ENCODE data around the gene CFAP46.

The CFAP46 gene

GRCh38 chr10:132980426-132981172 is 38.2 kb upstream of the CFAP46 start:
- intact Hi-C loops (cut with DNase I), result no loop called here
- DNase-seq, result peak in 5 of 10 donors; percentile 4 to 73 (median 50)

DNA sequence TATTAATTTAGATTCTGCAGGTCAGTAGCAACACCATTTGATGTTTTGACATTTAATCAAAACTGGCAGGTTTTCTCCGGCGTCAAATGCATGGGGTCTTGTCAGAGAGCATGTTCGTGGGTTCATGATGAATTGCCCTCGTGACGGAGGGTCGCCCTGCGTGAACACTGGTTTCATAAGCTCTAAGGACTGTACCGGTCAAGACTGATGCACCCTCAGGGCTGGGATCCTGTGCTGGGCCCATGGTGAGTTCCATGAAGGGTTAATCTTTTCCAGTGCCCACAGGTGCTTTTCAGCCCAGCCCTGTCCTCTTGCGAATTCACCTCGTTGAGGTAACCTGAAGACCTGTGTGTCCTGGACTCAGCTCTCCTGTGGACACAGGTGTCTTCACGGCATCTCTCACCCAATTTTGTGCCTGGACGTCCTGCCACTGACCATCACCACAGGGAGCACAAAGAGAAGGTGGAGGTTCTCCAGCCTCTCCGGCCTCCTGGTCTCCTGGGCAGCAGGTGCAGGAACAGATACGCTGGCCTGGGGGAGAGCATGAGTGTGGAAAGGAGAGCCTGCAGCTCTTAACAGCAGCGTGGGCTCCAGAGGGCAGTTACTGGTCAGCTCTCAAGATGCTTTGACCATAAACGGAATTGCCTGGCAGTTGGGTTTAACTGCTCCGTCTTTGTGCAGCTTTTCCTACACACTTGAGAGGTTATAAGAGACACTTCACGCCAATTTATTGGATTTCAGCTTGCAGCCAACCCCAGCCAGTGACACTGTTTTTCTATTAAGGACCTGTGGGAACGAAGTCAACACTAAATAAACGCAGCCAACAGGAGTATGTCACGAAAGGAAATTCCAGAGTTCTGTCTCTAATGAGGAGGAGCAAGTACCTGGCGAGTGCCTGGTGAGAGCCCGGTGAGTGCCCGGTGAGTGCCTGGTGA is 37.4 kb upstream of the CFAP46 start:
- DNase-seq, result peak in 4 of 10 donors; percentile 19 to 39 (median 32)
- intact Hi-C loops (cut with DNase I), result no loop called here

- intact Hi-C loops (cut with DNase I), result no loop called here
- DNase-seq, result peak in 3 of 10 donors; percentile 7 to 47 (median 11)
Observed at GRCh38 chr10:132978542-132978941, 36.2 kb upstream of the CFAP46 start.

- intact Hi-C loops (cut with DNase I), result no loop called here
- DNase-seq, result peak in 4 of 10 donors; percentile 2 to 64 (median 56)
Observed at GRCh38 chr10:132977807-132978206, 35.4 kb upstream of the CFAP46 start.

GRCh38 chr10:132977076-132977475 is 34.7 kb upstream of the CFAP46 start:
- intact Hi-C loops (cut with DNase I), result no loop called here
- DNase-seq, result peak in 5 of 10 donors; percentile 2 to 78 (median 35)

DNA sequence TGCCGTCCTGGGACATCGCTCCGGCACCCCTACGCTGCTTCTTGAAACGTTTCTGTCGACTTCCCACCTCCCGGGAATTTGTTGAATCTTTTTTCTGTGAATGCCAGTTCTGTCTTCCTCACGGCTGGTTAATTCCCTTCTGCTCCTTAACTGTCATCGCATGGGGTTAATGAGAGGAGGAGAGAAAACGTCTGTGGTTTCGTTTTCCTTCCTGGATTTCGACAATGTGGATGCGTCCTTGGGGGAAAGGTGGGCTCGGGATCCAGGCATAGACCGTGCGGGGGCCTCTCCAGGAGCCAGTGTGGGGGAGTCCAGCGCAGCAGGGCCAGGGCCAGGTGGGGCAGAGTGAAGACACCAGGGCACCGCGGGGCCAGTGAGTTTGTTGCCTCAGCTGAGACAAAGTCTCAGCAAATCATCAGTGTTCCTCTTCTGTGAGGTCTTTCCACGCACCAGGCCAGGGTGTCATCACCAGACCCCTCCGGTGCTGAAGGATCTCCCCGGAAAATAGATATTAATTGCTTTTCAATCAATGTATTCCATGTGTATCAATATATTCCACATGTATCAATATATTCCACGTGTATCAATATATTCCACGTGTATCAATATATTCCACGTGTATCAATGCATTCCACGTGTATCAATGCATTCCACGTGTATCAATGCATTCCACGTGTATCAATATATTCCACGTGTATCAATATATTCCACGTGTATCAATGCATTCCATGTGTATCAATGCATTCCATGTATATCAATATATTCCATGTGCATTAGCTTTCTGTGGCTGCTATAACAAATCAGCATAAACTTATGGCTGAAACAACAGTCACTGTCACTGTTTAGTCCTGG is 33.7 kb upstream of the CFAP46 start:
- intact Hi-C loops (cut with DNase I), result no loop called here
- DNase-seq, result peak in 3 of 10 donors; percentile 2 to 79 (median 60)

DNA sequence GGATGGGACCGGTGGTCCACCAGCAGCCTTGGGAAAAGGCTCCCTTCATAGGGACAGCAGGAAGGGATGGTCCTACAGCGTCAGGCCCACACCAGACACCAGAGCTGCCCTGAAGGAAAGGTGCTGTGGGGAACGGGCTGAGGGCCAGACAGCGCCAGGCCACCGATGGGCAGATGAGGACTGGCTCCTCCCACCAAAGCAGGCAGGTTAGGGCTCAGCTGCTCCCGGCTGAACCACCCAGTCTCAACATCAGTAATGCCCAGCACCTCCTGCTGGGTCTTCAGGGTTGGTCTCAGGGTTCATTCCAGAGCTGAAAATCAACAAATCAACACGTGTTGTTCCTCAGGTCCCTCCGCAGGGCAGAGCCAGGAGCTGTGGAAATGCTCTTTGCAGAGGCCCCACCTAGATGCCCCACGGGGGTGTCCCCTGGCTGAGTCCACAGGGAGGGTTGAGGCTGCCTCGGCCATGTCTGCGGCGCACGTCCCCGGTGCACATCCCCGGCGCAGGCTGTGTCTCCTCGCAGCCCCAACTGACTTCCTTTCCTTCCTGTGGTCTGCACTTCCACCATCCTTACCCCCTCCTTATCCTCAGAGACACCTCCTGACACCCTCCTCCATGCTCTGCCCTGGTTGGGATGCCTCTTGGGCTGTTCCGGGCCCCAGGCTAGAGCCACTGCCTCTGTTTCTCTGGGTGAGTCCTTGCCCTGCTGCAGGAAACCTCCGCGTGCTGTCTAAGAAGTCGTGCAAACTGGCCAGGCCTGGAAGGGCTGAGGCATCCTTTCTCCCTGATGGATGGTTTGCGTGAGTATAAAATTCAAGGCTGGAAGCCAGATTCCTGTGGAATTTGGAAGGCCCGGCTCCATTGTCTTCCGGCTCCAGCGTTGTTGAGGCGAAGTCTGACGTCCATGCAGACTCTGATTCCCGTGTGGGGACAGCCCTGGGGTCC is 32.8 kb upstream of the CFAP46 start:
- intact Hi-C loops (cut with DNase I), result no loop called here
- DNase-seq, result peak in 4 of 10 donors; percentile 1 to 78 (median 38)

DNA sequence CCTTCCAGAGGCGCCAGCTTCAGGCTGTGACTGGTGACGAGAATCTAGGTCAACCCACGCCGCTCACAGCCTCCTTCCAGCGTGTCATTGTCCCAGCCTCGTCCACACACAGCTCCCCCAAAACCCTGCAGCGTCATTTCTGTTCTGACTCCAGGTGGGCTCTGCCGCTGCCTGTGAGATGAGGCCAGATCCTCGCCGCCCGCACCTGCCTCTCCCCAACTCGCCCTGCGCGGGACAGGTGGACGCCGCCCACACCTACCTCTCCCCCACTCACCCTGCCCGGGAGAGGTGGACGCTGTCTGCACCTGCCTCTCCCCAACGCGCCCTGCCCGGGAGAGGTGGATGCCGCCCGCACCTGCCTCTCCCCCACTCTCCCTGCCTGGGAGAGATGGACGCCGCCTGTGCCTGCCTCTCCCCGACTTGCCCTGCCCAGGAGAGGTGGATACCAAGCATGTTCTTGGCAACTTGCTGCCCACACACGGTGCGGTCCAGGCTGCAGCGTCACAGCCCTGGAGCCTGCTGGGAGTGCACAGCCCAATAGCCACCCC is 32.0 kb upstream of the CFAP46 start:
- DNase-seq, result peak in 6 of 10 donors; percentile 22 to 91 (median 77)
- intact Hi-C loops (cut with DNase I), result no loop called here

DNA sequence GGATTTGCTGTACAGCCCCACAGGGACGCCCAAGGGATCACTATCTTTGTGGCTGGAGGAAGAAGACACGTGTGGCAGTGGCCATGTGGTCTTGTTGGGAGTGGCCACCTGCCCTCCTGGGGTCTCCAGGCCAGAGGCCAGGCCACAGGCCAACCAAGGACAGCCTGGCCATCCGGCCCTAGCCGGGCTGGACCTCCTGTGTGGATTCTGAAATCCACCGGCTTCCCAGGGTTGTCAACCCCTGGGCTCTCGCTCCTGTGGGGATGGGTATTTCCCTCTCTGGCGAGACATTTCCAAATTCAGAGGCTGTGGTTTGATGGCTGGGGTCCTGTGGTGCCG is 31.5 kb upstream of the CFAP46 start:
- intact Hi-C loops (cut with DNase I), result no loop called here
- DNase-seq, result peak in 2 of 10 donors; percentile 5 to 58

DNA sequence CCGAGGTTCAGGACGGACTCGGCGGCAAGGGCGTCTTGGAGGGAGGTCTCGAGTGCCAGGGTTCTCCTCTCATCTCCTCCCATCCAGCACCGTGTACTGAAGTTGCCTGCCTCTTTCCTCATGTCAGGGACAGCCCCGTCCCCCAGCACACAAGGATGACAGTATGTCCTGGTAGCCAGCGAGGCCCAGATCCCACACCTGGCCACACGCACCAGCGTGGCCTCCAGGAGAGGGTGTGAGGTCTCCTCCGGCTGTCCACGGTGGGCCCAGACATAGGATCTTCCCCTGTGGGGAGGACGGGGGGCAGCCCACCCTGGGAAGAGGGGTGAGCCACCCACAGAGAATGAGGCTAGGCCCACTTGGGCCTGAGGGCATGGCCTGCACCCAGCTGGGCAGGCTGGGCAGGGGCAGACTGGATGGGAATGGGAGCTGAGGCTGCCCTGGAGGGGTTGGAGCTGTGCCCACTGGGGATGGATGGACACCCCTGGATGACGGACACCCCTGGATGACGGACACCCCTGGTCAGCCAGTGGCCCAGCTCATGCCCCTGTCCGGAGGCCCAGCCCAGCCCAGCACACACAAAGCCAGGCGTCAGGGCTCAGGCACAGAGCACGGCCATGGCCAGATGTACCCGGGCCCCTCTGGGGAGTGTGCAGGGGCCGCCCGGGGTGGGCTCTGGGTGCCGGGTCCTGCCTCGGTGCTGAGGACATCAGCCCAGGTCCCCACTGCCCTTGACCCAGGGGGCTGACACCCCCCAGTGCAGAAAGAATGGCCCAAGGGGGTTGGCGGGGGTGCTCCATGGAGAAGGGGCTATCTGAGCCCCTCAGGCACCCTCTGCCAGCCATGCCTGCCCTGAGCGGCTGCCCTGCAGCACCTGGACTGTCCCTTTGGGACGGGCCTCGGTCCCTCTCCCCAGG is 30.9 kb upstream of the CFAP46 start:
- DNase-seq, result peak in 5 of 10 donors; percentile 5 to 77 (median 51)
- intact Hi-C loops (cut with DNase I), result no loop called here

DNA sequence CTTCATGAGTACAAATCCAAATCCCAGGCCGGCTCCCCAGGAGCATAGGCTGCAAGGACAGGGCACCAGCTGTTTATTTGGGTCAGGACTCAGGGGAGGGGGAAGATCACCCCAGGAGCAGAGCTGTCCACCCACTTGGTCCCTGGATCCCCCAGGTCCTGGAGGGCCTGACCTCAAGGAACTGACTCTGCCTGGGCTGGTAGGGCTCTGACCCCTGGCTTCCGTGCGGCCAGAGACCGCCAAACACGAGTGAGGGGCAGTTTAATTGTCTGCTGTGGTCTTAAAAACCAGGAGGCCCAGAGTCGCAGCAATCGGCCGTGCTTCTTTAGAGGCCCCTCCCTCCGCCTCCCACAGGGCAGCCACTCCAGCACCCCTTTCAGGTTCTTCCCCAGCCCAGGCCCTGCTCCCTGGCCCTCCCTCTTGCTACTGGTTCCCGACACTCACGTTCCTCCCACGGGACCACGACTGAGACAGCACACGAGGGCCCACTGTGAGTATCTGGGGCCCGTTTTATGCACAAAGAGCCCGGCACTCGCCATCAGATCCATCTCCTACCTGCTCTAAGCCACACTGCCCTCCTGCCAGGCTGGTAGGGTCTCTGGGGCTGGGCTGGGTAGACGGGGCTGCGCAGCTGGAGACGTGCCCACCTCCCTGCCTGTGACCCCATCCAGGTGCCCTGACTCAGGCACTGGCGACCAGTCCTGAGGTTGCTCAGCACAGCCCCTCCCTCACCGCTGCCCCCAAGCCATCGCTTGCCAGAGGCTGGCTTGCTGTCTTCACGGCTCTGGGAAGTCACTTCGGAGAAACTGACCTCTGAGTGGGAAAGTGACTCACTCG is 30.0 kb upstream of the CFAP46 start:
- peak in 3 of 10 donors; percentile 2 to 63 (median 52) for DNase-seq
- intact Hi-C loops (cut with DNase I), result no loop called here

GRCh38 chr10:132971448-132972148 is 29.2 kb upstream of the CFAP46 start:
- DNase-seq, result peak in 4 of 10 donors; percentile 7 to 83 (median 27)
- intact Hi-C loops (cut with DNase I), result no loop called here

GRCh38 chr10:132970641-132971438 is 28.5 kb upstream of the CFAP46 start:
- intact Hi-C loops (cut with DNase I), result no loop called here
- DNase-seq, result peak in 5 of 10 donors; percentile 3 to 78 (median 51)

GRCh38 chr10:132967540-132967939 is 25.2 kb upstream of the CFAP46 start:
- intact Hi-C loops (cut with DNase I), result no loop called here
- DNase-seq, result peak in 1 of 10 donors; percentile 4

DNA sequence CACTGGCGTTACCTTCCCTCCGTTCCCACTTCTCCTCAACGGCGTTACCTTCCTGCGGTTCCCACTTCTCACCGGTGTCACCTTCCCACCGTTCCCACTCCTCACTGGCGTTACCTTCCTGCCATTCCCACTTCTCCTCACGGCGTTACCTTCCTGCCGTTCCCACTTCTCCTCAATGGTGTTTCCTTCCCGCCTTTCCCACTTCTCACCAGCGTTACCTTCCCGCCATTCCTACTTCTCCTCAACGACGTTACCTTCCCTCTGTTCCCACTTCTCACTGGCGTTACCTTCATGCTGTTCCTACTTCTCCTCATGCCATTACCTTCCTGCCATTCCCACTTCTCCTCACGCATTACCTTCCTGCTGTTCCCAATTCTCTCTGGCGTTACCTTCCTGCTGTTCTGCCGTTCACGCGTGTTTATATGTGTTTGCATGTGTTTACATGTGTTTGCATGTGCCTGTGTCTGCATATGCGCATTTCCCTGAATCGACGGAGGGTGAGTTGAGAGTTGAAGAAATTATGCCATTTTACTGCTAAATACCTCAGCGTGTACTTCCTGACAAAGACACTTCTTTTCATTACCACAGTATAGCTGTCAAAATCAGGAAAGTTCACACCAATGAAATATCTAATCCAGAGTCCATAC is 23.2 kb upstream of the CFAP46 start:
- DNase-seq, result peak in 2 of 10 donors; percentile 6 to 38
- intact Hi-C loops (cut with DNase I), result no loop called here
